NCI-H146 (cell line): ENCODE data around the gene OR2A2.
"Not testable (repeated sequence)": the region's sequence is repeated elsewhere in the genome, so short reads cannot be mapped to it uniquely, and the experiment has no call there.

Experiments
- DNase-seq: peaks from one replicate; lab custom pipeline; 2025; lab: John Stamatoyannopoulos, UW

The OR2A2 gene

GRCh38 chr7:144109283-144109682 lies at the start of gene OR2A2:
Gene OR2A2, plus strand, starts transcription at chr7:144109583. Its CDS starts 0 bp downstream, at chr7:144109583.
- no peak for DNase-seq

GRCh38 chr7:144063710-144064109 lies 45.7 kb upstream of the OR2A2 start:
- no peak for DNase-seq

- DNase-seq = no peak
Measured at GRCh38 chr7:144069511-144069910, 39.9 kb upstream of the OR2A2 start, which contains the start of gene OR2A25. Gene OR2A25, plus strand, starts transcription at chr7:144069811. Its CDS starts 4,409 bp downstream, at chr7:144074220.

GRCh38 chr7:144069953-144070352 lies 39.4 kb upstream of the OR2A2 start:
- no peak for DNase-seq

GRCh38 chr7:144074374-144074773 lies 35.0 kb upstream of the OR2A2 start:
- no peak for DNase-seq

- no peak for DNase-seq
Measured at GRCh38 chr7:144085978-144086377, 23.4 kb upstream of the OR2A2 start, which contains the start of gene OR2A12. Gene OR2A12, plus strand, starts transcription at chr7:144086278. Its CDS starts 8,830 bp downstream, at chr7:144095108.

- no peak for DNase-seq
Measured at GRCh38 chr7:144086730-144087129, 22.7 kb upstream of the OR2A2 start.

- no peak for DNase-seq
Measured at GRCh38 chr7:144087230-144087629, 22.2 kb upstream of the OR2A2 start.

- DNase-seq = no peak
Measured at GRCh38 chr7:144090667-144091066, 18.7 kb upstream of the OR2A2 start.

GRCh38 chr7:144098776-144099175 lies 10.6 kb upstream of the OR2A2 start:
- no peak for DNase-seq

- no peak for DNase-seq
Measured at GRCh38 chr7:144100607-144101006, 8.8 kb upstream of the OR2A2 start.

- DNase-seq = no peak
Measured at GRCh38 chr7:144102041-144102440, 7.3 kb upstream of the OR2A2 start.

- DNase-seq = no peak
Measured at GRCh38 chr7:144105211-144105610, 4.2 kb upstream of the OR2A2 start.

GRCh38 chr7:144110272-144110671 lies 889 bp downstream of the OR2A2 start:
- no peak for DNase-seq

GRCh38 chr7:144113651-144114050 lies 4.3 kb downstream of the OR2A2 start:
- DNase-seq = no peak

GRCh38 chr7:144118341-144118740 lies 9.0 kb downstream of the OR2A2 start:
- DNase-seq = no peak

GRCh38 chr7:144122876-144123275 lies 13.5 kb downstream of the OR2A2 start, which contains the start of gene OR2A14:
Gene OR2A14, plus strand, starts transcription at chr7:144123176. Its CDS starts 5,937 bp downstream, at chr7:144129113.
- no peak for DNase-seq

GRCh38 chr7:144127714-144128334 lies 18.4 kb downstream of the OR2A2 start:
- DNase-seq = peak; percentile 70

GRCh38 chr7:144129601-144130000 lies 20.2 kb downstream of the OR2A2 start:
- DNase-seq = not testable (repeated sequence)

GRCh38 chr7:144130730-144131129 lies 21.3 kb downstream of the OR2A2 start:
- no peak for DNase-seq

- no peak for DNase-seq
Measured at GRCh38 chr7:144132262-144132661, 22.9 kb downstream of the OR2A2 start.

- no peak for DNase-seq
Measured at GRCh38 chr7:144133307-144133706, 23.9 kb downstream of the OR2A2 start.

GRCh38 chr7:144134116-144134515 lies 24.7 kb downstream of the OR2A2 start:
- no peak for DNase-seq

GRCh38 chr7:144137501-144137900 lies 28.1 kb downstream of the OR2A2 start:
- no peak for DNase-seq
